ENCODE results near the gene KIF26B.

KIF26B gene

GRCh38 chr1:245285168-245285567 lies 130.4 kb downstream of the KIF26B start:
- no peaks in the 10 kb centered on the region for H3K27me3 ChIP-seq (ENCODE audit: control insufficient read depth, insufficient read depth, low read length)
- no peak overlapping the region for H3K4me3 ChIP-seq (ENCODE audit: low read length)
- no peaks in the 10 kb centered on the region for H3K36me3 ChIP-seq (ENCODE audit: control insufficient read depth, insufficient read depth, low read length)
- H3K4me1 ChIP-seq (ENCODE audit: control insufficient read depth, insufficient read depth, low read length) = no peaks in the 10 kb centered on the region
- no peaks in the 10 kb centered on the region for H3K9me3 ChIP-seq (ENCODE audit: control insufficient read depth, low read length)
- no peak overlapping the region for H3K9ac ChIP-seq (ENCODE audit: low read length)

GRCh38 chr1:245288796-245289195 lies 134.0 kb downstream of the KIF26B start:
- no peaks in the 10 kb centered on the region for H3K27me3 ChIP-seq (ENCODE audit: control insufficient read depth, insufficient read depth, low read length)
- H3K9me3 ChIP-seq (ENCODE audit: control insufficient read depth, low read length) = no peaks in the 10 kb centered on the region
- H3K4me1 ChIP-seq (ENCODE audit: control insufficient read depth, insufficient read depth, low read length) = no peaks in the 10 kb centered on the region
- no peaks in the 10 kb centered on the region for H3K36me3 ChIP-seq (ENCODE audit: control insufficient read depth, insufficient read depth, low read length)
- no peak overlapping the region for H3K4me3 ChIP-seq (ENCODE audit: low read length)
- no peak overlapping the region for H3K9ac ChIP-seq (ENCODE audit: low read length)

- Histone ChIP-seq H3K36me3 (ENCODE audit: control insufficient read depth, insufficient read depth, low read length) (no peaks in the 10 kb centered on the region), H3K27me3 (ENCODE audit: control insufficient read depth, insufficient read depth, low read length) (no peaks in the 10 kb centered on the region), H3K4me3 (ENCODE audit: low read length) (no peak overlapping the region), H3K9ac (ENCODE audit: low read length) (no peak overlapping the region), H3K4me1 (ENCODE audit: control insufficient read depth, insufficient read depth, low read length) (no peaks in the 10 kb centered on the region), H3K9me3 (ENCODE audit: control insufficient read depth, low read length) (no peaks in the 10 kb centered on the region)
Observed at GRCh38 chr1:245290836-245291235, 136.1 kb downstream of the KIF26B start.

- no peak overlapping the region for H3K4me3 ChIP-seq (ENCODE audit: low read length)
- no peaks in the 10 kb centered on the region for H3K9me3 ChIP-seq (ENCODE audit: control insufficient read depth, low read length)
- H3K4me1 ChIP-seq (ENCODE audit: control insufficient read depth, insufficient read depth, low read length) = no peaks in the 10 kb centered on the region
- H3K27me3 ChIP-seq (ENCODE audit: control insufficient read depth, insufficient read depth, low read length) = no peaks in the 10 kb centered on the region
- H3K36me3 ChIP-seq (ENCODE audit: control insufficient read depth, insufficient read depth, low read length) = no peaks in the 10 kb centered on the region
- H3K9ac ChIP-seq (ENCODE audit: low read length) = no peak overlapping the region
Observed at GRCh38 chr1:245291351-245291750, 136.6 kb downstream of the KIF26B start.

GRCh38 chr1:245292141-245292540 lies 137.4 kb downstream of the KIF26B start:
- no peaks in the 10 kb centered on the region for H3K4me1 ChIP-seq (ENCODE audit: control insufficient read depth, insufficient read depth, low read length)
- no peaks in the 10 kb centered on the region for H3K27me3 ChIP-seq (ENCODE audit: control insufficient read depth, insufficient read depth, low read length)
- H3K9ac ChIP-seq (ENCODE audit: low read length) = no peak overlapping the region

GRCh38 chr1:245292553-245292952 lies 137.8 kb downstream of the KIF26B start:
- H3K27me3 ChIP-seq (ENCODE audit: control insufficient read depth, insufficient read depth, low read length) = no peaks in the 10 kb centered on the region
- no peak overlapping the region for H3K9ac ChIP-seq (ENCODE audit: low read length)
- H3K36me3 ChIP-seq (ENCODE audit: control insufficient read depth, insufficient read depth, low read length) = no peaks in the 10 kb centered on the region
- no peaks in the 10 kb centered on the region for H3K4me1 ChIP-seq (ENCODE audit: control insufficient read depth, insufficient read depth, low read length)
- no peaks in the 10 kb centered on the region for H3K9me3 ChIP-seq (ENCODE audit: control insufficient read depth, low read length)
- no peak overlapping the region for H3K4me3 ChIP-seq (ENCODE audit: low read length)

More at GRCh38 chr1:245292141-245292540, 137.4 kb downstream of the KIF26B start:
- no peaks in the 10 kb centered on the region for H3K36me3 ChIP-seq (ENCODE audit: control insufficient read depth, insufficient read depth, low read length)
- H3K4me3 ChIP-seq (ENCODE audit: low read length) = no peak overlapping the region
- no peaks in the 10 kb centered on the region for H3K9me3 ChIP-seq (ENCODE audit: control insufficient read depth, low read length)

- Histone ChIP-seq H3K9ac (ENCODE audit: low read length) (no peak overlapping the region), H3K4me3 (ENCODE audit: low read length) (no peak overlapping the region), H3K36me3 (ENCODE audit: control insufficient read depth, insufficient read depth, low read length) (no peaks in the 10 kb centered on the region), H3K9me3 (ENCODE audit: control insufficient read depth, low read length) (no peaks in the 10 kb centered on the region), H3K4me1 (ENCODE audit: control insufficient read depth, insufficient read depth, low read length) (peaks cover 3% of the 10 kb centered on the region), H3K27me3 (ENCODE audit: control insufficient read depth, insufficient read depth, low read length) (no peaks in the 10 kb centered on the region)
Observed at GRCh38 chr1:245294020-245294419, 139.2 kb downstream of the KIF26B start.

GRCh38 chr1:245298781-245299180 lies 144.0 kb downstream of the KIF26B start:
- no peak overlapping the region for H3K4me3 ChIP-seq (ENCODE audit: low read length)
- H3K9ac ChIP-seq (ENCODE audit: low read length) = no peak overlapping the region
- no peaks in the 10 kb centered on the region for H3K27me3 ChIP-seq (ENCODE audit: control insufficient read depth, insufficient read depth, low read length)
- no peaks in the 10 kb centered on the region for H3K9me3 ChIP-seq (ENCODE audit: control insufficient read depth, low read length)
- H3K4me1 ChIP-seq (ENCODE audit: control insufficient read depth, insufficient read depth, low read length) = peaks cover 10% of the 10 kb centered on the region
- no peaks in the 10 kb centered on the region for H3K36me3 ChIP-seq (ENCODE audit: control insufficient read depth, insufficient read depth, low read length)

- Histone ChIP-seq H3K4me1 (ENCODE audit: control insufficient read depth, insufficient read depth, low read length) (peaks cover 10% of the 10 kb centered on the region), H3K9ac (ENCODE audit: low read length) (no peak overlapping the region), H3K27me3 (ENCODE audit: control insufficient read depth, insufficient read depth, low read length) (no peaks in the 10 kb centered on the region), H3K4me3 (ENCODE audit: low read length) (no peak overlapping the region), H3K9me3 (ENCODE audit: control insufficient read depth, low read length) (no peaks in the 10 kb centered on the region), H3K36me3 (ENCODE audit: control insufficient read depth, insufficient read depth, low read length) (no peaks in the 10 kb centered on the region)
Observed at GRCh38 chr1:245301162-245301580, 146.4 kb downstream of the KIF26B start.

GRCh38 chr1:245301921-245302320 lies 147.1 kb downstream of the KIF26B start:
- H3K9me3 ChIP-seq (ENCODE audit: control insufficient read depth, low read length) = no peaks in the 10 kb centered on the region
- H3K9ac ChIP-seq (ENCODE audit: low read length) = no peak overlapping the region
- H3K36me3 ChIP-seq (ENCODE audit: control insufficient read depth, insufficient read depth, low read length) = no peaks in the 10 kb centered on the region
- peaks cover 11% of the 10 kb centered on the region for H3K4me1 ChIP-seq (ENCODE audit: control insufficient read depth, insufficient read depth, low read length)
- H3K4me3 ChIP-seq (ENCODE audit: low read length) = no peak overlapping the region
- no peaks in the 10 kb centered on the region for H3K27me3 ChIP-seq (ENCODE audit: control insufficient read depth, insufficient read depth, low read length)

GRCh38 chr1:245304698-245305097 lies 149.9 kb downstream of the KIF26B start:
- no peaks in the 10 kb centered on the region for H3K27me3 ChIP-seq (ENCODE audit: control insufficient read depth, insufficient read depth, low read length)

GRCh38 chr1:245306020-245306419 lies 151.2 kb downstream of the KIF26B start:
- H3K4me1 ChIP-seq (ENCODE audit: control insufficient read depth, insufficient read depth, low read length) = peaks cover 4% of the 10 kb centered on the region
- no peak overlapping the region for H3K9ac ChIP-seq (ENCODE audit: low read length)
- no peaks in the 10 kb centered on the region for H3K9me3 ChIP-seq (ENCODE audit: control insufficient read depth, low read length)
- no peaks in the 10 kb centered on the region for H3K27me3 ChIP-seq (ENCODE audit: control insufficient read depth, insufficient read depth, low read length)
- no peak overlapping the region for H3K4me3 ChIP-seq (ENCODE audit: low read length)
- no peaks in the 10 kb centered on the region for H3K36me3 ChIP-seq (ENCODE audit: control insufficient read depth, insufficient read depth, low read length)

More at GRCh38 chr1:245304698-245305097, 149.9 kb downstream of the KIF26B start:
- no peak overlapping the region for H3K9ac ChIP-seq (ENCODE audit: low read length)
- no peaks in the 10 kb centered on the region for H3K9me3 ChIP-seq (ENCODE audit: control insufficient read depth, low read length)
- peaks cover 9% of the 10 kb centered on the region for H3K4me1 ChIP-seq (ENCODE audit: control insufficient read depth, insufficient read depth, low read length)
- no peaks in the 10 kb centered on the region for H3K36me3 ChIP-seq (ENCODE audit: control insufficient read depth, insufficient read depth, low read length)
- H3K4me3 ChIP-seq (ENCODE audit: low read length) = no peak overlapping the region
